A673 (cell line): ENCODE results near the gene TSSC4. TPM values are rescaled to one million over a fixed set of nuclear protein-coding genes. Genes with fewer than 3 reads are reported as not detected.

ENCODE experiments used
- BruUV-seq: library from RNA; stranded (reverse); fragments of 400-500 nt; replicated peaks from 2 replicates; lab custom pipeline; 2021; lab: Mats Ljungman, UMichigan
- CTCF ChIA-PET: fragments of 300-600 bp; sonication (Branson Sonifier 250); formaldehyde crosslinking; loops from one replicate; lab custom pipeline; 2022; ENCODE audit warnings: antibody characterized with exemption; lab: Charles Lee
- POLR2A ChIA-PET: fragments of 300-600 bp; sonication (Branson Sonifier 250); formaldehyde crosslinking; loops from one replicate; lab custom pipeline; 2022; ENCODE audit warnings: antibody characterized with exemption; ENCODE audit not compliant: low non-redundant PET; lab: Charles Lee
- DNase-seq: peaks from one replicate; pipeline ENCODE4 v3.0.0-alpha.2; 2015; ENCODE audit warnings: low spot score
- H3K27ac ChIP-seq: fragments of 200-600 bp; sonication (generic); 2 replicates; pipeline ENCODE4 v1.5.1; 2016; ENCODE audit warnings: mixed run types, low read depth, mild to moderate bottlenecking, mixed read lengths, antibody characterized with exemption, low read length; ENCODE audit not compliant: poor library complexity, severe bottlenecking
- H3K27me3 ChIP-seq: fragments of 200-600 bp; sonication (generic); replicated peaks from 2 replicates; pipeline ENCODE4 v1.6.1; 2017; ENCODE audit warnings: mixed run types, low read depth, mild to moderate bottlenecking, mixed read lengths, antibody characterized with exemption, low read length; ENCODE audit not compliant: insufficient read depth, poor library complexity
- H3K36me3 ChIP-seq: fragments of 200-600 bp; sonication (generic); 2 replicates; pipeline ENCODE4 v1.6.1; 2016; ENCODE audit warnings: mixed run types, mild to moderate bottlenecking, mixed read lengths, antibody characterized with exemption, low read length; ENCODE audit not compliant: insufficient read depth, poor library complexity, severe bottlenecking
- H3K4me1 ChIP-seq: fragments of 200-600 bp; sonication (generic); 2 replicates; pipeline ENCODE4 v1.6.1; 2017; ENCODE audit warnings: mixed run types, mild to moderate bottlenecking, mixed read lengths, antibody characterized with exemption, low read length; ENCODE audit not compliant: insufficient read depth, poor library complexity, severe bottlenecking
- H3K4me3 ChIP-seq: fragments of 200-600 bp; sonication (generic); 2 replicates; pipeline ENCODE4 v1.5.1; 2016; ENCODE audit warnings: low read depth, mixed run types, mild to moderate bottlenecking, mixed read lengths, low read length; ENCODE audit not compliant: poor library complexity, severe bottlenecking
- H3K9me3 ChIP-seq: fragments of 200-600 bp; sonication (generic); 2 replicates; pipeline ENCODE4 v1.6.1; 2016; ENCODE audit warnings: mixed run types, low read depth, mild to moderate bottlenecking, mixed read lengths, antibody characterized with exemption, low read length; ENCODE audit not compliant: poor library complexity, severe bottlenecking
- EZH2 ChIP-seq: fragments of 200-600 bp; sonication (generic); IDR thresholded peaks from 2 replicates; pipeline ENCODE4 v1.6.1; 2017; ENCODE audit warnings: borderline replicate concordance, low read depth, mild to moderate bottlenecking, mixed read lengths, antibody characterized with exemption, low read length; ENCODE audit not compliant: poor library complexity, severe bottlenecking
- intact Hi-C: fragments of 100-400 bp; cut with micrococcal nuclease; formaldehyde crosslinking; loops from one replicate; pipeline ENCODE4 v1.10.0; 2022; ENCODE audit not compliant: unreplicated experiment
- total RNA-seq: library from RNA; stranded (reverse); gene quantifications from 2 replicates; pipeline ENCODE4 v1.2.3, GENCODE V29; 2021
- TF ChIP-seq, protein P1 (sequence below): fragments of 300-800, 200-600 bp; sonication (generic); conservative IDR thresholded peaks from 2 replicates; pipeline ENCODE4 v1.5.1; 2017; ENCODE audit warnings: low read depth, mild to moderate bottlenecking, antibody characterized with exemption, low read length, moderate library complexity, mixed read lengths

The TSSC4 gene
- total RNA-seq, 1 experiment from 2014 or later: 46.8 TPM

- CTCF ChIA-PET: interaction anchor here (0.6 kb wide), 1 partner anchor 54 kb away, joined by 14 read pairs; no protein-coding TSS in a partner anchor
- TF ChIP-seq, protein P1, sequence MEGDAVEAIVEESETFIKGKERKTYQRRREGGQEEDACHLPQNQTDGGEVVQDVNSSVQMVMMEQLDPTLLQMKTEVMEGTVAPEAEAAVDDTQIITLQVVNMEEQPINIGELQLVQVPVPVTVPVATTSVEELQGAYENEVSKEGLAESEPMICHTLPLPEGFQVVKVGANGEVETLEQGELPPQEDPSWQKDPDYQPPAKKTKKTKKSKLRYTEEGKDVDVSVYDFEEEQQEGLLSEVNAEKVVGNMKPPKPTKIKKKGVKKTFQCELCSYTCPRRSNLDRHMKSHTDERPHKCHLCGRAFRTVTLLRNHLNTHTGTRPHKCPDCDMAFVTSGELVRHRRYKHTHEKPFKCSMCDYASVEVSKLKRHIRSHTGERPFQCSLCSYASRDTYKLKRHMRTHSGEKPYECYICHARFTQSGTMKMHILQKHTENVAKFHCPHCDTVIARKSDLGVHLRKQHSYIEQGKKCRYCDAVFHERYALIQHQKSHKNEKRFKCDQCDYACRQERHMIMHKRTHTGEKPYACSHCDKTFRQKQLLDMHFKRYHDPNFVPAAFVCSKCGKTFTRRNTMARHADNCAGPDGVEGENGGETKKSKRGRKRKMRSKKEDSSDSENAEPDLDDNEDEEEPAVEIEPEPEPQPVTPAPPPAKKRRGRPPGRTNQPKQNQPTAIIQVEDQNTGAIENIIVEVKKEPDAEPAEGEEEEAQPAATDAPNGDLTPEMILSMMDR: no peak
- no peak for TF ChIP-seq EZH2
- intact Hi-C loops: no loop called here
- POLR2A ChIA-PET: no interaction called here
- Histone ChIP-seq H3K4me3 (no peak overlapping the region), H3K4me1 (no peaks in the 10 kb centered on the region), H3K27me3 (no peaks in the 10 kb centered on the region), H3K9me3 (no peaks in the 10 kb centered on the region), H3K27ac (no peak overlapping the region), H3K36me3 (no peaks in the 10 kb centered on the region)
- no TSS peak for BruUV-seq
- peak; percentile 37 for DNase-seq
These were observed 9.8 kb upstream of the TSSC4 start for GRCh38 chr11:2390725-2391151.

DNA sequence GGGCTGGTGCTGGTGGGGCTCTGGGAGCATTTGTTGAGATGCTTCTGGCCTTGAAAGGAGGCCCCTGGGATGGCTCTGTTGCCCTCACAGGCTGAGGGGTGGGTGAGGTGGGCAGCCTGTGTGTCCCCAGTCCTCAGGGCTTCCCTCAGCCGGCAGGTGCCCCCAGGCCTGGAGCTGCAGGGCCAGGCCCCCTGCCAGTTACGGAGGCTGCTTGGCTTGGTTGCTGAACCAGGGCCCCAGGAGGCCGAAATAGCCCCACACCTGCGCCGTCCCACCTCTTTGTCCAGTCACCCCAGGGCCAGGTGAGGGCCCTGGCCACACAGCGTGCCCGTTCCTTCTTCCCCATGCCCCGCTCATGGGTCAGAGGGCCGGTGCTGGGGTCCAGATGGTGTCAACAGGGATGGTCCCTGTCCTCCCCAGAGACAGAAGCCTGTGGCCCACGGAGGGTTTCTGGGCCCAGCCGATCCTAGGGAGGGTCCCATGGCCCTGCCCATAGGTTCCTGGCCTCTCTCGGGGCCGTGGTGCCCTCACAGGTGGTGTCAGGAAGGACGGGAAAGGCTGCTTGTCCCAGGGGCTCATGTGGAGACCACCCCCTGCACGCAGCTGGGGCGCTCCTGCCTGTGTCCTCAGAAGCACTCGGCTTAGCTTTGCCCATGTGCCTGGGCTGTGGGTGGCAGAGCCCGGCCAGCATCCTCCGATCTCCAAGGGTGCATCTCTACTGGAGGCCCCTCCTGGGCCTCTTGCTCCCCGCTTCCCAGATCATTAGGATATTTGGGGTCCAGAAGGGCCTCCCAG, 9.2 kb upstream of the TSSC4 start:
- POLR2A ChIA-PET: no interaction called here
- no peak overlapping the region for H3K4me3 ChIP-seq
- intact Hi-C loops: no loop called here
- DNase-seq: no peak
- H3K27ac ChIP-seq: no peak overlapping the region
- H3K27me3 ChIP-seq: no peaks in the 10 kb centered on the region
- H3K36me3 ChIP-seq: no peaks in the 10 kb centered on the region
- no TSS peak for BruUV-seq
- no peak for TF ChIP-seq EZH2
- TF ChIP-seq, protein P1: no peak
- CTCF ChIA-PET: no interaction called here
- H3K4me1 ChIP-seq: no peaks in the 10 kb centered on the region
- no peaks in the 10 kb centered on the region for H3K9me3 ChIP-seq

GRCh38 chr11:2392241-2392959, 8.2 kb upstream of the TSSC4 start:
- ChIA-PET CTCF (no interaction called here), POLR2A (no interaction called here)
- H3K9me3 ChIP-seq: no peaks in the 10 kb centered on the region
- H3K4me3 ChIP-seq: no peak overlapping the region
- BruUV-seq: no TSS peak
- H3K36me3 ChIP-seq: peaks cover 3% of the 10 kb centered on the region
- no peaks in the 10 kb centered on the region for H3K27me3 ChIP-seq
- no peaks in the 10 kb centered on the region for H3K4me1 ChIP-seq
- DNase-seq: no peak
- H3K27ac ChIP-seq: no peak overlapping the region
- intact Hi-C loops: no loop called here
- TF ChIP-seq, protein P1: no peak
- TF ChIP-seq EZH2: no peak
